Measurements from ENCODE around the gene LHX5. TPM values are rescaled to one million over a fixed set of nuclear protein-coding genes. Genes with fewer than 3 reads are reported as not detected.
A peak's percentile ranks its signal among the peaks of the same experiment; 100 is the strongest.

LHX5 gene
- total RNA-seq, 1 experiment from 2014 or later, result not detected

- POLR2A ChIA-PET, result no interaction called here
- CTCF ChIA-PET, result no interaction called here
- Histone ChIP-seq H3K27me3 (ENCODE audit: control insufficient read depth, insufficient read depth, low read length) (peaks cover 45% of the 10 kb centered on the region), H3K9me3 (ENCODE audit: control insufficient read depth, insufficient read depth, low read depth, low read length) (no peaks in the 10 kb centered on the region), H3K27ac (ENCODE audit: low read length) (no peak overlapping the region), H3K4me3 (ENCODE audit: low read depth in 2 of 2, low read length in 2 of 2) (no peak overlapping the region), H3K4me1 (ENCODE audit: control insufficient read depth, insufficient read depth, low read length) (peaks cover 9% of the 10 kb centered on the region), H3K36me3 (ENCODE audit: control insufficient read depth, insufficient read depth, low read length) (no peaks in the 10 kb centered on the region)
- no peak for TF ChIP-seq CTCF (IDR thresholded peaks at IDR 0.05)
- no peak for TF ChIP-seq POLR2AphosphoS5 (IDR thresholded peaks at IDR 0.05; ENCODE audit: low read depth, low read length)
- TF ChIP-seq REST (IDR thresholded peaks at IDR 0.05; ENCODE audit: insufficient read depth in 1 of 2, low read depth in 2 of 2, low read length in 1 of 2), result no peak
- no peak for TF ChIP-seq TCF7L2 (IDR thresholded peaks at IDR 0.05; ENCODE audit: low read depth, low read length)
- TF ChIP-seq SIN3A (IDR thresholded peaks at IDR 0.05; ENCODE audit: borderline replicate concordance, insufficient read depth, low read depth, low read length), result no peak
- BruUV-seq (replicated peaks), result no TSS peak
- in situ Hi-C loops (cut with HindIII; ENCODE audit: low pct_unique_long_range_greater_than_20kb, low sequenced_read_pairs), result no loop called here
- ATAC-seq (no peak), DNase-seq (ENCODE audit: low read depth, low spot score) (no peak)
- intact Hi-C loops (cut with micrococcal nuclease; ENCODE audit: unreplicated experiment), result no loop called here
Observed at GRCh38 chr12:113474635-113475436, 3.2 kb upstream of the LHX5 start.

- Histone ChIP-seq H3K27me3 (ENCODE audit: control insufficient read depth, insufficient read depth, low read length) (peaks cover 45% of the 10 kb centered on the region), H3K27ac (ENCODE audit: low read length) (no peak overlapping the region), H3K9me3 (ENCODE audit: control insufficient read depth, insufficient read depth, low read depth, low read length) (no peaks in the 10 kb centered on the region), H3K36me3 (ENCODE audit: control insufficient read depth, insufficient read depth, low read length) (no peaks in the 10 kb centered on the region), H3K4me1 (ENCODE audit: control insufficient read depth, insufficient read depth, low read length) (peaks cover 9% of the 10 kb centered on the region), H3K4me3 (ENCODE audit: low read depth in 2 of 2, low read length in 2 of 2) (no peak overlapping the region)
- ChIA-PET POLR2A (no interaction called here), CTCF (no interaction called here)
- intact Hi-C loops (cut with micrococcal nuclease; ENCODE audit: unreplicated experiment), result no loop called here
- ATAC-seq (peak; percentile 23), DNase-seq (ENCODE audit: low read depth, low spot score) (no peak)
- in situ Hi-C loops (cut with HindIII; ENCODE audit: low pct_unique_long_range_greater_than_20kb, low sequenced_read_pairs), result no loop called here
- TF ChIP-seq POLR2AphosphoS5 (IDR thresholded peaks at IDR 0.05; ENCODE audit: low read depth, low read length), result no peak
- no peak for TF ChIP-seq TCF7L2 (IDR thresholded peaks at IDR 0.05; ENCODE audit: low read depth, low read length)
- no peak for TF ChIP-seq REST (IDR thresholded peaks at IDR 0.05; ENCODE audit: insufficient read depth in 1 of 2, low read depth in 2 of 2, low read length in 1 of 2)
- no peak for TF ChIP-seq SIN3A (IDR thresholded peaks at IDR 0.05; ENCODE audit: borderline replicate concordance, insufficient read depth, low read depth, low read length)
- TF ChIP-seq CTCF (IDR thresholded peaks at IDR 0.05), result no peak
- no TSS peak for BruUV-seq (replicated peaks)
Observed at GRCh38 chr12:113473942-113474341, 2.3 kb upstream of the LHX5 start.

All from Panc1 (cell line).